H9 (cell line): ENCODE results near the gene OR56A4. TPM values are rescaled to one million over a fixed set of nuclear protein-coding genes. Genes with fewer than 3 reads are reported as not detected.

Source experiments
- DNase-seq: peaks from one replicate; pipeline ENCODE4 v3.0.0-alpha.2; 2017
- H2AFZ ChIP-seq: one replicate; pipeline ENCODE4 v1.6.1; 2013; ENCODE audit warnings: mild to moderate bottlenecking, low read length, control low read depth, moderate library complexity
- H2AK5ac ChIP-seq: 2 replicates; pipeline ENCODE4 v1.6.1; 2013; ENCODE audit warnings: low read length, control low read depth, mixed read lengths; ENCODE audit not compliant: insufficient read length
- H2BK120ac ChIP-seq: one replicate; pipeline ENCODE4 v1.6.1; 2013; ENCODE audit warnings: low read depth, mild to moderate bottlenecking, low read length, control low read depth, inconsistent platforms; ENCODE audit not compliant: poor library complexity, severe bottlenecking
- H2BK12ac ChIP-seq: 2 replicates; pipeline ENCODE4 v1.6.1; 2013; ENCODE audit warnings: low read length, control low read depth, mixed read lengths, low read depth; ENCODE audit not compliant: insufficient read length
- H2BK15ac ChIP-seq: 2 replicates; pipeline ENCODE4 v1.6.1; 2013; ENCODE audit warnings: low read depth, low read length, control low read depth
- H2BK20ac ChIP-seq: one replicate; pipeline ENCODE4 v1.6.1; 2013; ENCODE audit warnings: low read depth, mild to moderate bottlenecking, low read length, control low read depth, inconsistent platforms; ENCODE audit not compliant: poor library complexity, severe bottlenecking
- H2BK5ac ChIP-seq: 2 replicates; pipeline ENCODE4 v1.6.1; 2013; ENCODE audit warnings: low read length, control low read depth, mixed read lengths; ENCODE audit not compliant: insufficient read length
- H3K14ac ChIP-seq: 2 replicates; pipeline ENCODE4 v1.6.1; 2013; ENCODE audit warnings: low read length, control low read depth; ENCODE audit not compliant: insufficient read depth
- H3K18ac ChIP-seq: 2 replicates; pipeline ENCODE4 v1.6.1; 2013; ENCODE audit warnings: low read depth, mild to moderate bottlenecking, mixed read lengths, low read length, control low read depth; ENCODE audit not compliant: insufficient read length
- H3K23ac ChIP-seq: 2 replicates; pipeline ENCODE4 v1.6.1; 2013; ENCODE audit warnings: low read length, control low read depth, mixed read lengths, low read depth; ENCODE audit not compliant: insufficient read length
- H3K23me2 ChIP-seq: 2 replicates; pipeline ENCODE4 v1.6.1; 2013; ENCODE audit warnings: low read depth, mild to moderate bottlenecking, mixed read lengths, low read length, control low read depth; ENCODE audit not compliant: insufficient read length, poor library complexity, severe bottlenecking
- H3K27ac ChIP-seq: 2 replicates; pipeline ENCODE4 v1.5.1; 2013; ENCODE audit warnings: low read length, control low read depth, mixed read lengths, low read depth; ENCODE audit not compliant: insufficient read length
- H3K27me3 ChIP-seq: 2 replicates; pipeline ENCODE4 v1.6.1; 2013; ENCODE audit warnings: low read length, control low read depth, inconsistent platforms; ENCODE audit not compliant: insufficient read depth
- H3K4ac ChIP-seq: 2 replicates; pipeline ENCODE4 v1.6.1; 2013; ENCODE audit warnings: low read depth, mild to moderate bottlenecking, control low read depth, inconsistent platforms, low read length, moderate library complexity
- H3K4me1 ChIP-seq: 2 replicates; pipeline ENCODE4 v1.6.1; 2013; ENCODE audit warnings: low read length, control low read depth, inconsistent platforms; ENCODE audit not compliant: insufficient read depth
- H3K4me2 ChIP-seq: 2 replicates; pipeline ENCODE4 v1.6.1; 2013; ENCODE audit warnings: low read length, control low read depth, mixed read lengths; ENCODE audit not compliant: insufficient read length, insufficient read depth
- H3K56ac ChIP-seq: 2 replicates; pipeline ENCODE4 v1.6.1; 2013; ENCODE audit warnings: low read depth, mild to moderate bottlenecking, mixed read lengths, low read length, control low read depth; ENCODE audit not compliant: insufficient read length
- H3K79me1 ChIP-seq: 2 replicates; pipeline ENCODE4 v1.6.1; 2013; ENCODE audit warnings: low read depth, mild to moderate bottlenecking, moderate library complexity, low read length, control low read depth, inconsistent platforms; ENCODE audit not compliant: insufficient read depth, poor library complexity, severe bottlenecking
- H3K79me2 ChIP-seq: 2 replicates; pipeline ENCODE4 v1.6.1; 2013; ENCODE audit warnings: low read length, control low read depth, inconsistent platforms; ENCODE audit not compliant: insufficient read depth
- H3K9ac ChIP-seq: 2 replicates; pipeline ENCODE4 v1.6.1; 2013; ENCODE audit warnings: low read length, control low read depth, mixed read lengths; ENCODE audit not compliant: insufficient read length; ENCODE audit errors: extremely low read depth
- H3K9me3 ChIP-seq: one replicate; pipeline ENCODE4 v1.6.1; 2013; ENCODE audit warnings: low read depth, low read length, inconsistent platforms; ENCODE audit not compliant: control insufficient read depth
- H3T11ph ChIP-seq: one replicate; pipeline ENCODE4 v1.6.1; 2013; ENCODE audit warnings: mild to moderate bottlenecking, low read length, control low read depth, inconsistent platforms
- H4K20me1 ChIP-seq: one replicate; pipeline ENCODE4 v1.6.1; 2013; ENCODE audit not compliant: control insufficient read depth, insufficient read length, insufficient read depth
- H4K5ac ChIP-seq: 2 replicates; pipeline ENCODE4 v1.6.1; 2013; ENCODE audit warnings: low read depth, mild to moderate bottlenecking, mixed read lengths, low read length, control low read depth; ENCODE audit not compliant: insufficient read length
- H4K8ac ChIP-seq: replicated peaks from 2 replicates; pipeline ENCODE4 v1.6.1; 2013; ENCODE audit warnings: low read length, control low read depth, mixed read lengths, low read depth; ENCODE audit not compliant: insufficient read length
- H4K91ac ChIP-seq: 2 replicates; pipeline ENCODE4 v1.6.1; 2013; ENCODE audit warnings: low read depth, mild to moderate bottlenecking, moderate library complexity, mixed read lengths, low read length, control low read depth; ENCODE audit not compliant: insufficient read length
- H3K27ac Mint-ChIP-seq, 3 experiments: 2 replicates in 2 of 3; 3 replicates in 1 of 3; pipeline ENCODE4 v1.8.0; 2020 to 2021; ENCODE audit warnings: mixed read lengths in 3 of 3, mild to moderate bottlenecking in 1 of 3, moderate library complexity in 1 of 3
- H3K27me3 Mint-ChIP-seq: 2 replicates; pipeline ENCODE4 v1.8.0; 2021; ENCODE audit warnings: low read depth, mild to moderate bottlenecking, moderate library complexity, mixed read lengths
- H3K36me3 Mint-ChIP-seq, 3 experiments: 2 replicates in 2 of 3; 3 replicates in 1 of 3; pipeline ENCODE4 v1.8.0; 2020 to 2021; ENCODE audit warnings: low read depth in 3 of 3, mixed read lengths in 3 of 3; ENCODE audit not compliant: insufficient read depth in 1 of 3
- H3K4me1 Mint-ChIP-seq, 2 experiments: 2 replicates each; pipeline ENCODE4 v1.8.0; 2020; ENCODE audit warnings: mixed read lengths in 2 of 2
- H3K4me3 Mint-ChIP-seq, 2 experiments: 2 replicates in 1 of 2; 3 replicates in 1 of 2; pipeline ENCODE4 v1.8.0; 2020 to 2021; ENCODE audit warnings: mild to moderate bottlenecking in 2 of 2, mixed read lengths in 2 of 2, moderate library complexity in 1 of 2
- H3K9me3 Mint-ChIP-seq, 2 experiments: 2 replicates in 1 of 2; 3 replicates in 1 of 2; pipeline ENCODE4 v1.8.0; 2020; ENCODE audit warnings: mild to moderate bottlenecking in 2 of 2, mixed read lengths in 2 of 2, moderate library complexity in 1 of 2
- total RNA-seq: library from RNA; stranded (reverse); gene quantifications from 2 replicates; pipeline ENCODE4 v1.2.1, GENCODE V29; 2021
- TF ChIP-seq, protein P1 (sequence below): fragments of 200-600 bp; sonication (generic); conservative IDR thresholded peaks from 3 replicates; pipeline ENCODE4 v1.8.0; 2021; ENCODE audit warnings: antibody characterized with exemption, mild to moderate bottlenecking

OR56A4 gene
- total RNA-seq, 1 experiment from 2014 or later: not detected

DNA sequence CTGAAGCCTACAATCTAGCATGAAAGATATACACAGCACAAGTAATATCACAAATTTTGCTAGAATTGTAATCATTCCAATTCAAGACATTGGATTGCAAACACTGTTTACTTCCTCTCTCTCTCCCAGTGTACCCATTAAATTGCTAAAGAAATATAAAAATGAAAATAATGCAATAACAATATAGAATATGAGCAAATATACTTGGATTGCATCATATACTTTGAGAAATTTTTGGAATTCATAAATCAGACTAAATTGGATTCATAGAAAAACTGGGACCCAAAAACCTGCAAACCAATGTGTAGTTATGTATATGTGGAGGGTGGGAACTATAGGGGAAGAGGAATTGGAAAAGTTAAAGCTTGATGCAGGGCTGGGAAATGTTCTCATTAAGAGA is 48.8 kb upstream of the OR56A4 start:
- Histone ChIP-seq H3K27me3 (no peaks in the 10 kb centered on the region), H2BK5ac (no peak overlapping the region), H3K9ac (no peak overlapping the region), H3K9me3 (no peaks in the 10 kb centered on the region), H2BK15ac (no peak overlapping the region), H3K4ac (no peak overlapping the region), H4K91ac (no peak overlapping the region), H3K4me2 (no peak overlapping the region), H3K23me2 (no peaks in the 10 kb centered on the region), H3K56ac (no peak overlapping the region), H3K14ac (no peak overlapping the region), H3K27ac (no peak overlapping the region), H3K23ac (no peak overlapping the region), H4K5ac (no peak overlapping the region), H3K79me2 (no peaks in the 10 kb centered on the region), H4K20me1 (no peaks in the 10 kb centered on the region), H2BK20ac (no peak overlapping the region), H4K8ac (no peak overlapping the region), H3K18ac (no peak overlapping the region), H2BK120ac (no peak overlapping the region), H2BK12ac (no peak overlapping the region), H3K4me1 (no peaks in the 10 kb centered on the region), H2AK5ac (no peak overlapping the region), H3K79me1 (no peaks in the 10 kb centered on the region), H2AFZ (no peak overlapping the region), H3T11ph (no peak overlapping the region)
- H3K36me3 Mint-ChIP-seq: no peaks in the 10 kb centered on the region
- TF ChIP-seq, protein P1, sequence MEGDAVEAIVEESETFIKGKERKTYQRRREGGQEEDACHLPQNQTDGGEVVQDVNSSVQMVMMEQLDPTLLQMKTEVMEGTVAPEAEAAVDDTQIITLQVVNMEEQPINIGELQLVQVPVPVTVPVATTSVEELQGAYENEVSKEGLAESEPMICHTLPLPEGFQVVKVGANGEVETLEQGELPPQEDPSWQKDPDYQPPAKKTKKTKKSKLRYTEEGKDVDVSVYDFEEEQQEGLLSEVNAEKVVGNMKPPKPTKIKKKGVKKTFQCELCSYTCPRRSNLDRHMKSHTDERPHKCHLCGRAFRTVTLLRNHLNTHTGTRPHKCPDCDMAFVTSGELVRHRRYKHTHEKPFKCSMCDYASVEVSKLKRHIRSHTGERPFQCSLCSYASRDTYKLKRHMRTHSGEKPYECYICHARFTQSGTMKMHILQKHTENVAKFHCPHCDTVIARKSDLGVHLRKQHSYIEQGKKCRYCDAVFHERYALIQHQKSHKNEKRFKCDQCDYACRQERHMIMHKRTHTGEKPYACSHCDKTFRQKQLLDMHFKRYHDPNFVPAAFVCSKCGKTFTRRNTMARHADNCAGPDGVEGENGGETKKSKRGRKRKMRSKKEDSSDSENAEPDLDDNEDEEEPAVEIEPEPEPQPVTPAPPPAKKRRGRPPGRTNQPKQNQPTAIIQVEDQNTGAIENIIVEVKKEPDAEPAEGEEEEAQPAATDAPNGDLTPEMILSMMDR: no peak
- H3K27ac Mint-ChIP-seq: no peak overlapping the region
- DNase-seq: no peak
- H3K27me3 Mint-ChIP-seq: no peaks in the 10 kb centered on the region; the same call in 1 of the 2 replicates
- H3K4me3 Mint-ChIP-seq: no peak overlapping the region
- no peaks in the 10 kb centered on the region for H3K9me3 Mint-ChIP-seq
- peaks cover 6 to 13% of the 10 kb centered on the region in 2 experiments for H3K4me1 Mint-ChIP-seq
